WERI-Rb-1 (cell line): Measurements from ENCODE around the gene KIAA0232.

Experiments used
- DNase-seq: peaks from one replicate; pipeline ENCODE4 v3.0.0-alpha.2; 2020
- H3K27ac ChIP-seq: fragments of 250-450 bp; sonication (Bioruptor Pico); 2 replicates; pipeline ENCODE4 v1.5.1; 2020; ENCODE audit warnings: mild to moderate bottlenecking, moderate library complexity
- H3K27me3 ChIP-seq: fragments of 250-450 bp; sonication (Bioruptor Pico); 2 replicates; pipeline ENCODE4 v1.5.1; 2021; ENCODE audit warnings: mild to moderate bottlenecking, low read depth, moderate library complexity; ENCODE audit not compliant: insufficient read depth, severe bottlenecking
- H3K36me3 ChIP-seq: fragments of 250-450 bp; sonication (Bioruptor Pico); 2 replicates; pipeline ENCODE4 v1.5.1; 2020; ENCODE audit warnings: mild to moderate bottlenecking, moderate library complexity
- H3K4me3 ChIP-seq: 2 replicates; pipeline ENCODE4 v1.5.1; 2011; ENCODE audit warnings: low read depth, mild to moderate bottlenecking, control low read depth, low read length
- H3K9me3 ChIP-seq: fragments of 250-450 bp; sonication (Bioruptor Pico); 2 replicates; pipeline ENCODE4 v1.5.1; 2021; ENCODE audit warnings: mild to moderate bottlenecking, moderate library complexity; ENCODE audit not compliant: severe bottlenecking
- TF ChIP-seq, protein P1 (sequence below): IDR thresholded peaks from 2 replicates; pipeline ENCODE4 v1.5.1; 2011; ENCODE audit warnings: low read depth, mild to moderate bottlenecking, control low read depth, inconsistent platforms, low read length

The KIAA0232 gene

GRCh38 chr4:6892909-6893202 lies 110.3 kb downstream of the KIAA0232 start:
- Histone ChIP-seq H3K27me3 (no peaks in the 10 kb centered on the region), H3K27ac (no peak overlapping the region), H3K9me3 (peaks cover 9% of the 10 kb centered on the region), H3K4me3 (no peak overlapping the region), H3K36me3 (no peaks in the 10 kb centered on the region)
- DNase-seq: no peak
- TF ChIP-seq, protein P1, sequence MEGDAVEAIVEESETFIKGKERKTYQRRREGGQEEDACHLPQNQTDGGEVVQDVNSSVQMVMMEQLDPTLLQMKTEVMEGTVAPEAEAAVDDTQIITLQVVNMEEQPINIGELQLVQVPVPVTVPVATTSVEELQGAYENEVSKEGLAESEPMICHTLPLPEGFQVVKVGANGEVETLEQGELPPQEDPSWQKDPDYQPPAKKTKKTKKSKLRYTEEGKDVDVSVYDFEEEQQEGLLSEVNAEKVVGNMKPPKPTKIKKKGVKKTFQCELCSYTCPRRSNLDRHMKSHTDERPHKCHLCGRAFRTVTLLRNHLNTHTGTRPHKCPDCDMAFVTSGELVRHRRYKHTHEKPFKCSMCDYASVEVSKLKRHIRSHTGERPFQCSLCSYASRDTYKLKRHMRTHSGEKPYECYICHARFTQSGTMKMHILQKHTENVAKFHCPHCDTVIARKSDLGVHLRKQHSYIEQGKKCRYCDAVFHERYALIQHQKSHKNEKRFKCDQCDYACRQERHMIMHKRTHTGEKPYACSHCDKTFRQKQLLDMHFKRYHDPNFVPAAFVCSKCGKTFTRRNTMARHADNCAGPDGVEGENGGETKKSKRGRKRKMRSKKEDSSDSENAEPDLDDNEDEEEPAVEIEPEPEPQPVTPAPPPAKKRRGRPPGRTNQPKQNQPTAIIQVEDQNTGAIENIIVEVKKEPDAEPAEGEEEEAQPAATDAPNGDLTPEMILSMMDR: no peak

GRCh38 chr4:6893449-6894085 lies 111.0 kb downstream of the KIAA0232 start:
- Histone ChIP-seq H3K27ac (no peak overlapping the region), H3K36me3 (no peaks in the 10 kb centered on the region), H3K27me3 (no peaks in the 10 kb centered on the region), H3K4me3 (no peak overlapping the region), H3K9me3 (peaks cover 9% of the 10 kb centered on the region)
- no peak for DNase-seq
- TF ChIP-seq, protein P1: no peak

DNA sequence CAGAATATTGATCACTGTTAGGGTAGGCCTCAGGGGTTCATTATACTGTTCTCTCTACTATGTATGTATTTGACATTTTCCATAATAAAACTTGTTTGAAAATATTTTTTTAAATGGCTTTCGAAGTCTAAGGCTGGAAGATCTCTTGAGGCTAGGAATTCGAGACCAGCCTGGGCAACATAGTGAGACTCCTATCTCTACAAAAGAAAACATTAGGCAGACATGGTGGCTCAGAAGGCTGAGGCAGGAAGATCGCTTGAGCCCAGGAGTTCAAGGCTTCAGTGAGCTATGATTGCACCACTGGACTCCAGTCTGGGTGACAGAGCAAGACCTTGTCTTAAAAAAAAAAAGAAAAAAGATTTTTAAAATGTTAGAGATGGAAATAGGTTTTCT lies 111.6 kb downstream of the KIAA0232 start:
- no peaks in the 10 kb centered on the region for H3K36me3 ChIP-seq
- no peak overlapping the region for H3K27ac ChIP-seq
- H3K9me3 ChIP-seq: peaks cover 9% of the 10 kb centered on the region
- no peak for DNase-seq
- H3K27me3 ChIP-seq: no peaks in the 10 kb centered on the region
- TF ChIP-seq, protein P1: no peak
- H3K4me3 ChIP-seq: no peak overlapping the region

- TF ChIP-seq, protein P1: no peak
- DNase-seq: no peak
Observed at GRCh38 chr4:6894528-6895498, 112.3 kb downstream of the KIAA0232 start.

GRCh38 chr4:6896035-6896434 lies 113.5 kb downstream of the KIAA0232 start:
- H3K27me3 ChIP-seq: no peaks in the 10 kb centered on the region
- H3K36me3 ChIP-seq: no peaks in the 10 kb centered on the region
- H3K9me3 ChIP-seq: peaks cover 5% of the 10 kb centered on the region
- DNase-seq: no peak
- TF ChIP-seq, protein P1: no peak
- no peak overlapping the region for H3K4me3 ChIP-seq
- H3K27ac ChIP-seq: no peak overlapping the region

More at GRCh38 chr4:6894528-6895498, 112.3 kb downstream of the KIAA0232 start:
- H3K36me3 ChIP-seq: no peaks in the 10 kb centered on the region
- no peak overlapping the region for H3K4me3 ChIP-seq
- no peaks in the 10 kb centered on the region for H3K27me3 ChIP-seq
- no peak overlapping the region for H3K27ac ChIP-seq
- H3K9me3 ChIP-seq: peaks cover 9% of the 10 kb centered on the region
